ENCODE data around the gene IL17RE.

IL17RE gene

DNA sequence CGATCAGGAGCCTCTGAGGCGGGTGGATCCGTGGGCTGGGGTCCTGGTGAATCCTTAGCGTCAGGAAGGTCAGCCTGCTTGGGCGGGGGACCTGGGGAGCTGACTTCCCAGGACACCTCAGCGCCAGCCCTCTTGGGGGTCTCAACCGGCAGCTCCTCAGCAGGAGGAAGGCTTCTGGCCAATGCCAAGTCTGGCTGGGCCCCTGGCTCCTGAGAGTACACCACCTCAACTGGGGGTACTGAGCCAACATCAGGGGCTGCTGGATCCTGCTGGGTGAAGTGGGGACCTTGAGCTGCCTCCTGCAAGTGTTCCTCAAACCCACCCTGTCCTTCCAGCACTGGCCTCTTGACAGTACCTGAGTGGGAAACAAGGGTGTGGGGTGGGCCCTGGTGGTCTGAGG is 46.5 kb downstream of the IL17RE start:
- H3K27me3 ChIP-seq (ENCODE audit: insufficient read depth, low read depth, severe bottlenecking) = no peaks in the 10 kb centered on the region
- H3K4me3 ChIP-seq (ENCODE audit: low read depth, low read length) = no peak overlapping the region
- H3K9me3 ChIP-seq (ENCODE audit: severe bottlenecking) = no peaks in the 10 kb centered on the region
- DNase-seq = no peak
- TF ChIP-seq, protein P1, sequence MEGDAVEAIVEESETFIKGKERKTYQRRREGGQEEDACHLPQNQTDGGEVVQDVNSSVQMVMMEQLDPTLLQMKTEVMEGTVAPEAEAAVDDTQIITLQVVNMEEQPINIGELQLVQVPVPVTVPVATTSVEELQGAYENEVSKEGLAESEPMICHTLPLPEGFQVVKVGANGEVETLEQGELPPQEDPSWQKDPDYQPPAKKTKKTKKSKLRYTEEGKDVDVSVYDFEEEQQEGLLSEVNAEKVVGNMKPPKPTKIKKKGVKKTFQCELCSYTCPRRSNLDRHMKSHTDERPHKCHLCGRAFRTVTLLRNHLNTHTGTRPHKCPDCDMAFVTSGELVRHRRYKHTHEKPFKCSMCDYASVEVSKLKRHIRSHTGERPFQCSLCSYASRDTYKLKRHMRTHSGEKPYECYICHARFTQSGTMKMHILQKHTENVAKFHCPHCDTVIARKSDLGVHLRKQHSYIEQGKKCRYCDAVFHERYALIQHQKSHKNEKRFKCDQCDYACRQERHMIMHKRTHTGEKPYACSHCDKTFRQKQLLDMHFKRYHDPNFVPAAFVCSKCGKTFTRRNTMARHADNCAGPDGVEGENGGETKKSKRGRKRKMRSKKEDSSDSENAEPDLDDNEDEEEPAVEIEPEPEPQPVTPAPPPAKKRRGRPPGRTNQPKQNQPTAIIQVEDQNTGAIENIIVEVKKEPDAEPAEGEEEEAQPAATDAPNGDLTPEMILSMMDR (IDR thresholded peaks at IDR 0.05; ENCODE audit: low read depth, low read length) = no peak
- H3K36me3 ChIP-seq = peaks cover 7% of the 10 kb centered on the region
- no peak overlapping the region for H3K27ac ChIP-seq

DNA sequence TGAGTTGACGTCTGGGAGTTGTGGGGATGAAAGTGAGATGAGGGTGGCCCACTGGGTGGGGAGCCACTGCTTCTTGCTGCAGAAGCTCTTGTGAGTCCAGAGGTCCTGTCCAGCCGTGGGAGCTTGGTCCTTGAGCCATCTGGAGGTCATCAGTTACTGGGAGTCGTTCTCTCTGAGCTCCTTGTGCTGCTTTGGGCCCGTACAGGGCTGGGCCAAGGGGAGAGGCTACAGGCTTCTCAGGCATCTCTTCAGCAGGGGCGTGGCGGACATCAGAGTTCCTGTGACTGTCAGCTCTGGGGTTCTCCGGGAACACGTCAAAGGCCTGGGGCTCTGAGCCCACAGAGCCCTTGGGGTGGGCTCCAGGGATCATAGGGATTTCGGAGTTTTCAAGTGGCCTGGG is 47.0 kb downstream of the IL17RE start:
- no peaks in the 10 kb centered on the region for H3K9me3 ChIP-seq (ENCODE audit: severe bottlenecking)
- peaks cover 3% of the 10 kb centered on the region for H3K36me3 ChIP-seq
- H3K27me3 ChIP-seq (ENCODE audit: insufficient read depth, low read depth, severe bottlenecking) = no peaks in the 10 kb centered on the region
- H3K27ac ChIP-seq = no peak overlapping the region
- DNase-seq = no peak
- H3K4me3 ChIP-seq (ENCODE audit: low read depth, low read length) = no peak overlapping the region
- TF ChIP-seq, protein P1 (IDR thresholded peaks at IDR 0.05; ENCODE audit: low read depth, low read length) = no peak

DNA sequence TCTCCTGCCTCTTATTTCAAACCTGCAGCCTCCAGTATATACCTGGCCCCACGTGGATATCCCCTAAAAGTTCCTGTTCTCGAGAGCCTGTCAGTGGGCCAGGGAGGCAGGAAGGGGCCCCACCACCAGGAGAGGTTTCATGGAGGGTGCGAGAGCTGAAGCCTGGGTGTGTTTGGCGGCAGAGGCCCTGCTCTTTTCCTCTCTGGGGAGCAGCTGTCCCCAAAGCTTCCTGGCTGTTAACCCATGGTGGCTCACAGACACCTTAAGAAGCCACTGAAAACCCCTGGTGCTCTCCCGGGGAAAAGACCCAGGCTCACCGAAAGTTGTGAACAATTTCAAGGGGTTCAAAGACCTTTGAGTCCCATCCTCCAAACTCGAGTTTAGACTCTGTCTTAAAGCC is 48.5 kb downstream of the IL17RE start:
- DNase-seq = no peak
- H3K4me3 ChIP-seq (ENCODE audit: low read depth, low read length) = no peak overlapping the region
- no peaks in the 10 kb centered on the region for H3K27me3 ChIP-seq (ENCODE audit: insufficient read depth, low read depth, severe bottlenecking)
- peaks cover 3% of the 10 kb centered on the region; the same call in 1 of the 2 replicates for H3K36me3 ChIP-seq
- H3K27ac ChIP-seq = no peak overlapping the region
- H3K9me3 ChIP-seq (ENCODE audit: severe bottlenecking) = no peaks in the 10 kb centered on the region
- TF ChIP-seq, protein P1 (IDR thresholded peaks at IDR 0.05; ENCODE audit: low read depth, low read length) = no peak

DNA sequence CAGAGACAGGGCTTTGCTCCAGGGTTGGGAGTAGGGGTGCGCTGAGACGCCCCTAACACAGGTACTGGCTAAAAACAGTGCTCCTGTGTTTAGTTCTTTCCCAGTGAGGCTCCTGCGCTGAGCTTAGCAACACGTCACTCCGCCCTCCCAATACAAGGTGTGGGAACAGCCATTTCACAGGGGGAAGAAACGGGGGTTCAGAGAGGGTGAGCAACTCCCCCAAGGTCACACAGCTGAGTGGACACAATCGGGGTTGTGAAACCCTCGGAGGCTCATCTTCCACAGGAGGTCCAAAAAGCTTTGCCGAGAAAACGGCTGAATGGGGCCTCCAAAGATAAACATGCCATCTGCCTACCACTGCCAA is 48.9 kb downstream of the IL17RE start:
- Histone ChIP-seq H3K27me3 (ENCODE audit: insufficient read depth, low read depth, severe bottlenecking) (no peaks in the 10 kb centered on the region), H3K9me3 (ENCODE audit: severe bottlenecking) (no peaks in the 10 kb centered on the region), H3K36me3 (peaks cover 3% of the 10 kb centered on the region; the same call in 1 of the 2 replicates), H3K27ac (no peak overlapping the region), H3K4me3 (ENCODE audit: low read depth, low read length) (peak overlapping the region; percentile 53)
- TF ChIP-seq, protein P1 (IDR thresholded peaks at IDR 0.05; ENCODE audit: low read depth, low read length) = no peak
- DNase-seq = no peak

DNA sequence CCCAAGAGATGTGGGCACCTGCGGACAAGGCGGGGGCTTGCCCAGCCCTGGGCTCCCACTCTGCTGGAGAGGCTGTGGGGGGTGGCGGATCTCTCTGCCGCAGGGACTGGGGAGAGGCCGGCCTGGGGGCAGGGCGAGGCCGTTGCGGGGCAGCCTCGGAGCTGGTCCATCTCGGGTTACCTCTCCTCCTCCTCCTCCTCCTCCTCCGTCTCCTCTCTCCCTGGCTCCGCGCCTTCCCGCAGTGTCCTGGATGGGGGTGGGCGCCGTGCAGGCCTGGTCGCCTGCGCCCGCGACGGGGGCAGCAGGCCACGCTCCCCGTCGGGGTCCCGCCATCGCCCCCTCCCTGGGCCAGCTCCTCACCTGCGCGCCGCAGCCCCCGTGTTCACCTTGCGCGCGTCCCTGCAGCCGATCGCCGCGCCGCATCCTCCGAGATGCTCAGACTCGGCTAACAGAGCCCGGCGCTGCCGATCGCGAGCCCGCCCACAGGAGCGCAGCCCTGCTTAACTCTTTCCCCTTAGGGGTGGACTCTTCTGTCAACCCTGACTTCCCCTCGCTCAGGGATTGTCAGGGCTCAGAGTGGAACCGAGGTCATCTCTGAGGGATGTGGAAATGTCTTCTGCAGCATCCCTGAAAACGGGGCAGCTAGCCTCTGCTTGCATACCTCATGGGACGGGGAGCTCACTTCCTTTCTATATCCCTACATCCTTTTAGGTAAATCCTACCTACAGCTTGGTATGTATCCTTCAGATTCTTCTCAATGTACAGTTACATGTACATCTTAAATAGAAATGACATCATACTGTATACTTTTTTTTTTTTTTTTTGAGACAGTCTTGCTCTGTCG is 49.5 kb downstream of the IL17RE start, which contains the start of gene PRRT3:
TSS of gene PRRT3 (minus strand) at position 447 of the 844 bp plus-strand sequence. CDS start 2,293 bp downstream, outside the sequence.
- H3K27me3 ChIP-seq (ENCODE audit: insufficient read depth, low read depth, severe bottlenecking) = no peaks in the 10 kb centered on the region
- H3K9me3 ChIP-seq (ENCODE audit: severe bottlenecking) = no peaks in the 10 kb centered on the region
- DNase-seq = peak; percentile 56
- TF ChIP-seq, protein P1 (IDR thresholded peaks at IDR 0.05; ENCODE audit: low read depth, low read length) = no peak
- H3K27ac ChIP-seq = no peak within 1 kb of the TSS
- peaks cover 3% of the 10 kb centered on the region; the same call in 1 of the 2 replicates for H3K36me3 ChIP-seq
- H3K4me3 ChIP-seq (ENCODE audit: low read depth, low read length) = peak within 1 kb of the TSS; percentile 53
